C4-2B (cell line): ENCODE data around the gene RAB1A.

ENCODE experiments used
- H3K27ac ChIP-seq: fragments of 450-650 bp; 2 replicates; pipeline ENCODE4 v1.5.1; 2017
- CTCF ChIP-seq: fragments of 450-650 bp; conservative IDR thresholded peaks from 2 replicates; pipeline ENCODE4 v1.5.1; 2017; ENCODE audit warnings: mild to moderate bottlenecking
- ZFX ChIP-seq: fragments of 450-650 bp; IDR thresholded peaks from 2 replicates; pipeline ENCODE4 v1.6.1; 2017

RAB1A gene

GRCh38 chr2:65116645-65117044, 13.3 kb downstream of the RAB1A start:
- H3K27ac ChIP-seq = no peak overlapping the region
- TF ChIP-seq ZFX = no peak
- no peak for TF ChIP-seq CTCF

DNA sequence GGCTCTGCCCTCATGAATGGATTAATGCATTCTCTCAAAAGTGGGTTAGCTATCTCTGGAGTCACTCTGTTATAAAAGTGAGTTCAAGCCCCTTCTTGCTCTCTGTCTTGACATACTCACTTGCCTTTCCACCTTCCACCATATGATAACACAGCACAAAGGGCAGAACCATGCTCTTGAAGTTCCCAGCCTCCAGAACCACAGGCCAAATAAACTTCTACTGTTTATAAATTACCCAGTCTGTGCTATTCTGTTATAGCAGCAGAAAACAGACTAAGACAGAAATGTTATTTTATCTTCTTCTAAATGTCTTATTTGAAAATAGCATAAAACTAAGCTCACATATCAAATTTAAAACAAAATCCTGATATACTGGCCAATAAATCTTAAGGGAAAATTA, 15.0 kb downstream of the RAB1A start:
- no peak for TF ChIP-seq ZFX
- TF ChIP-seq CTCF = no peak
- H3K27ac ChIP-seq = no peak overlapping the region

GRCh38 chr2:65113816-65114215, 16.1 kb downstream of the RAB1A start:
- TF ChIP-seq CTCF (no peak), ZFX (no peak)
- H3K27ac ChIP-seq = no peak overlapping the region

DNA sequence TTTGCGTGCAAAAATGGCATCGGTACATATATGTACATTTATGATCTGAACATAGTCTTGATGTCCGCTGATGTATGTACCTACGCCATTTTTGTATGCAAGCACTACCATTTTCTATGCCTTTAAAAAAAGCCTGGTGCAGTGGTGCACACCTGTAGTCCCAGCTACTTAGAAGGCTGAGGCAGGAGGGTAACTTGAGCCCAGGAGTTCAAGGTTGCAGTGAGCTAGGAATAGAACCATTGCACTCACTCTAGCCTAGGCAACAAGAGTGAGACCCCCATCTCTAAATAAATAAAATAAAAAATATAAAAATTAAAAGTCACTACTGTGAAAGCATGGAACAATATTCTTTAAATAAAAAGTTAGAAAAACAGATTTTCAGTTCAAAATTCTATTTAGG, 16.7 kb downstream of the RAB1A start:
- H3K27ac ChIP-seq = no peak overlapping the region

DNA sequence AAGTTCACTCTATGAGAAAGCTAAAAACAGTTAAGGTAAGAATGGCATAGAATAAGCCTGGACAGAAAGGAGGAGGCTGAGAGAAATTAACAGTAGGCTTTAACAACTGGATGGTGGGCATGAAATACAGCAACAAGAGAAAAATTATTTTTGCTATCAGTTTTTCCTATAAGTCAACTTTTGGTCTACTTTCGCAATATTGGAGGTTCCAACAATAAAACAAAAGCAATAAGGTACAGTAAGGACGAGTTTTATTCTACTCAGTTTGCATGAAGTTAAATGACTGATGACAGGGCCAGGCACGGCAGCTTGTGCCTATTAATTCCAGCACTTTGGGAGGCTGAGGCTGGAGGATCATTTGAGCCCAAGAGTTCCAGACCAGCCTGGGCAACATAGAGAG, 17.3 kb downstream of the RAB1A start:
- TF ChIP-seq CTCF (no peak), ZFX (no peak)

More for the DNA sequence above, 16.7 kb downstream of the RAB1A start:
- TF ChIP-seq ZFX (no peak), CTCF (no peak)

DNA sequence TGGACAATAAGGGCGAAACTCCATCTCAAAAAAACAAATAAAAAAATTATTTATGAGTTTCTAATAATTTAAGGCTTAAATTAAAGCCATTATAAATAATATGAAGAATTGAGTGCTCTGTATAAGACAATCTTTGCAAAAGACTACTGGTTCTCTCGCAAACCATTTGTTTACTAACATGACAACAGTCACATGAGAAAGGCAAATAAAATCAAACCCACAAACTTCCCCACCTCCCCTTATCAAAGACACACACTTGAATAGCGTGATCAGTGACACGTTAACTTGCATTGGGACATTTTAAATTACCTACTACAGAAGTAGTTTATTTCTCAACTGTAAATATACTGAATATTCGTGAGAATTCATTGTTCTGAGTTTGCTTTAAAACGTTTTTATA, 21.1 kb downstream of the RAB1A start:
- TF ChIP-seq ZFX = no peak
- no peak for TF ChIP-seq CTCF
- no peak overlapping the region for H3K27ac ChIP-seq

More for the DNA sequence above, 17.3 kb downstream of the RAB1A start:
- H3K27ac ChIP-seq = no peak overlapping the region

GRCh38 chr2:65107530-65107929, 22.4 kb downstream of the RAB1A start:
- TF ChIP-seq CTCF (no peak), ZFX (no peak)
- H3K27ac ChIP-seq = no peak overlapping the region
